SH-SY5Y (cell line): Measurements from ENCODE around the gene PIP4K2A.

Experiments
- GATA2 ChIP-seq: IDR thresholded peaks from 2 replicates; pipeline ENCODE4 v1.6.1; 2011; ENCODE audit warnings: mild to moderate bottlenecking, low read depth, low read length
- GATA3 ChIP-seq: IDR thresholded peaks from 2 replicates; pipeline ENCODE4 v1.6.1; 2011; ENCODE audit warnings: low read depth, mild to moderate bottlenecking, low read length, moderate library complexity

DNA sequence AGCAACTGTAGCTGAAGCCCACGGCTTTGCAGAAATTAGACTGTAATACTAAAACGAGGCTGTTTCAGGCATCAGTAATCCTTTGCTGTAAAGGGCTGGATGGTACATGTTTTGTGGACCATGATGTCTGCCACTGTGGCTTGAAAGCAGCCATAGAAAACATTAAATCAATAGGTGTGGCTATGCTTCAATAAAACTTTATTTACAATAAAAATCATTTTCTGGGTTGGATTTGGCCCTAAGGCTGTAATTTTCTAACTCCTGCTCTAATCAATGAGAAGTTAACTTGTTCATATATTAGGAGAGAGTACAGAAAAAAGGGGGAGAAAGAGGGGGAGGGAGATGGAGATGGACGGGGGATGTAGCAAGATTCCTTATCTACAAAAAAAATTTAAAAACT is 183.4 kb downstream of the PIP4K2A start:
- TF ChIP-seq GATA3 (no peak), GATA2 (no peak)
